K562 (cell line): ENCODE measurements around the gene PITPNC1. TPM values are rescaled to one million over a fixed set of nuclear protein-coding genes. Genes with fewer than 3 reads are reported as not detected.

Experiments used
- ATAC-seq: fragments of 200-7000 bp; cut with Tn5 transposase; 3 replicates; pipeline ENCODE4 v1.9.1; 2020; ENCODE audit warnings: moderate library complexity
- BruUV-seq: library from RNA; stranded (reverse); fragments of 400-500 nt; replicated peaks from 2 replicates; lab custom pipeline; 2021; lab: Mats Ljungman, UMichigan
- CTCF ChIA-PET: fragments of 300-600 bp; formaldehyde crosslinking; extraction: SDS; loops from one replicate; lab custom pipeline; 2021; ENCODE audit warnings: low intra/inter-chr PET ratio; lab: Yijun Ruan, JAX
- POLR2A ChIA-PET: fragments of 300-600, 350-650 bp; sonication (Branson Sonifier 250); formaldehyde crosslinking; extraction: SDS; loops from one replicate; lab custom pipeline; 2021; ENCODE audit warnings: antibody characterized with exemption, inconsistent platforms; lab: Yijun Ruan, JAX
- DNase-seq, 4 experiments: peaks; one replicate each; pipeline versions ENCODE4 v3.0.0 to v3.0.0-alpha.2; 2011 to 2018; ENCODE audit warnings: low spot score in 3 of 4, mixed read lengths in 3 of 4; ENCODE audit errors: extremely low read depth in 1 of 4
- FAIRE-seq: peaks from 2 replicates; lab custom pipeline; 2011; peaks lifted over from hg19 to GRCh38; lab: Jason Lieb, UNC
- H2AFZ ChIP-seq: 2 replicates; pipeline ENCODE4 v1.6.0; 2011; ENCODE audit warnings: low read depth, low read length, control low read depth, inconsistent platforms
- H3K27ac ChIP-seq: fragments of 200-600 bp; 3 replicates; pipeline ENCODE4 v1.8.0; 2011; ENCODE audit warnings: low read depth, mild to moderate bottlenecking, control low read depth, inconsistent platforms, low read length, moderate library complexity, mixed read lengths; ENCODE audit errors: extremely low read depth
- H3K27me3 ChIP-seq, 2 experiments: fragments of 300-600 bp in 1 of 2; 2 replicates in 1 of 2; 3 replicates in 1 of 2; pipeline versions ENCODE4 v1.6.0 to v1.8.0; 2011; ENCODE audit warnings: inconsistent platforms in 2 of 2, low read length in 2 of 2, mild to moderate bottlenecking in 1 of 2, mixed read lengths in 1 of 2, moderate library complexity in 1 of 2; ENCODE audit not compliant: control insufficient read depth in 2 of 2, insufficient read depth in 2 of 2
- H3K36me3 ChIP-seq: fragments of 300-600 bp; 3 replicates; pipeline ENCODE4 v1.8.0; 2011; ENCODE audit warnings: mild to moderate bottlenecking, low read length, inconsistent platforms; ENCODE audit not compliant: control insufficient read depth, insufficient read depth
- H3K4me1 ChIP-seq, 2 experiments: fragments of 200-600 bp in 1 of 2; replicated peaks in 1 of 2; 2 replicates in 1 of 2; 3 replicates in 1 of 2; pipeline versions ENCODE4 v1.5.1 to v1.8.0; 2011; ENCODE audit warnings: inconsistent platforms in 2 of 2, low read length in 2 of 2, mild to moderate bottlenecking in 1 of 2, mixed read lengths in 1 of 2, moderate library complexity in 1 of 2; ENCODE audit not compliant: control insufficient read depth in 2 of 2, insufficient read depth in 2 of 2
- H3K4me2 ChIP-seq: 2 replicates; pipeline ENCODE4 v1.6.1; 2011; ENCODE audit warnings: low read length, control low read depth, inconsistent platforms, mixed read lengths; ENCODE audit not compliant: insufficient read depth
- H3K4me3 ChIP-seq: fragments of 200-600 bp; sonication (generic), shearing (Covaris generic); 2 replicates; pipeline ENCODE4 v1.5.1; 2016; ENCODE audit warnings: control low read depth, inconsistent platforms
- H3K79me2 ChIP-seq: fragments of 200-600 bp; 3 replicates; pipeline ENCODE4 v1.8.0; 2011; ENCODE audit warnings: low read length, inconsistent platforms; ENCODE audit not compliant: control insufficient read depth, insufficient read depth
- H3K9ac ChIP-seq, 2 experiments: 2 replicates each; pipeline versions ENCODE4 v1.6.0 to v1.6.1; 2011; ENCODE audit warnings: low read depth in 2 of 2, low read length in 2 of 2, control low read depth in 1 of 2, inconsistent platforms in 1 of 2, mild to moderate bottlenecking in 1 of 2, mixed read lengths in 1 of 2; ENCODE audit not compliant: insufficient read depth in 1 of 2
- H3K9me1 ChIP-seq: one replicate; pipeline ENCODE4 v1.6.0; 2011; ENCODE audit warnings: inconsistent platforms, mild to moderate bottlenecking, low read length, moderate library complexity; ENCODE audit not compliant: control insufficient read depth, insufficient read depth
- H3K9me3 ChIP-seq: replicated peaks from 2 replicates; pipeline ENCODE4 v1.5.1; 2011; ENCODE audit warnings: low read depth, low read length, inconsistent platforms; ENCODE audit not compliant: control insufficient read depth, insufficient read depth
- H4K20me1 ChIP-seq: replicated peaks from 2 replicates; pipeline ENCODE4 v1.6.1; 2011; ENCODE audit warnings: low read length, inconsistent platforms, mixed read lengths; ENCODE audit not compliant: control insufficient read depth, insufficient read depth
- ARID3B ChIP-seq: fragments of 250-450 bp; sonication (Bioruptor Pico); IDR thresholded peaks from 2 replicates; pipeline ENCODE4 v1.4.0; 2020; ENCODE audit warnings: borderline replicate concordance
- DMBX1 ChIP-seq: fragments of 250-450 bp; sonication (Bioruptor Pico); IDR thresholded peaks from 2 replicates; pipeline ENCODE4 v1.8.0; 2022; ENCODE audit warnings: inconsistent platforms, mild to moderate bottlenecking, moderate library complexity, borderline replicate concordance
- E2F3 ChIP-seq: fragments of 250-450 bp; sonication (Bioruptor Pico); IDR thresholded peaks from 2 replicates; pipeline ENCODE4 v1.4.0; 2020; ENCODE audit warnings: mild to moderate bottlenecking
- ELK3 ChIP-seq: fragments of 450-650 bp; formaldehyde crosslinking; IDR thresholded peaks from 2 replicates; pipeline ENCODE4 v1.4.0; 2020; ENCODE audit warnings: mild to moderate bottlenecking
- FOXP4 ChIP-seq: sonication (generic); formaldehyde crosslinking; IDR thresholded peaks from 2 replicates; pipeline ENCODE4 v1.8.0; 2022; ENCODE audit warnings: mild to moderate bottlenecking, missing genetic modification reagents, borderline replicate concordance
- GATAD2A ChIP-seq: fragments of 450-650 bp; IDR thresholded peaks from 2 replicates; pipeline ENCODE4 v1.6.1; 2017
- IRF2 ChIP-seq: sonication (generic); formaldehyde crosslinking; IDR thresholded peaks from 2 replicates; pipeline ENCODE4 v1.8.1; 2022; ENCODE audit warnings: mild to moderate bottlenecking, missing genetic modification reagents
- KAT8 ChIP-seq: fragments of 450-650 bp; IDR thresholded peaks from 2 replicates; pipeline ENCODE4 v1.6.1; 2016; ENCODE audit warnings: low read depth, mild to moderate bottlenecking
- KHSRP ChIP-seq: fragments of 450-650 bp; IDR thresholded peaks from 2 replicates; pipeline ENCODE4 v1.6.1; 2017
- LEF1 ChIP-seq: fragments of 450-650 bp; IDR thresholded peaks from 2 replicates; pipeline ENCODE4 v1.6.1; 2016; ENCODE audit warnings: mild to moderate bottlenecking
- SIN3B ChIP-seq: fragments of 450-650 bp; IDR thresholded peaks from 2 replicates; pipeline ENCODE4 v1.6.1; 2017; ENCODE audit warnings: low read depth, mild to moderate bottlenecking, moderate library complexity
- TARDBP ChIP-seq: fragments of 450-650 bp; IDR thresholded peaks from 2 replicates; pipeline ENCODE4 v1.6.1; 2016
- TCF7L2 ChIP-seq: fragments of 150-350 bp; IDR thresholded peaks from 2 replicates; pipeline ENCODE4 v1.6.1; 2016; ENCODE audit warnings: low read depth, mild to moderate bottlenecking, low read length, moderate library complexity
- TEAD1 ChIP-seq, 2 experiments: fragments of 450-650 bp in 1 of 2; sonication (generic) in 1 of 2; formaldehyde crosslinking; IDR thresholded peaks; 2 replicates each; pipeline versions ENCODE4 v1.4.0 to v1.8.0; 2020 to 2022; ENCODE audit warnings: mild to moderate bottlenecking in 2 of 2, missing genetic modification reagents in 1 of 2
- ZNF280B ChIP-seq: fragments of 250-450 bp; sonication (Bioruptor Pico); IDR thresholded peaks from 2 replicates; pipeline ENCODE4 v1.5.1; 2021; ENCODE audit warnings: mild to moderate bottlenecking
- ZNF589 ChIP-seq: fragments of 200-800 bp; sonication (Bioruptor generic); IDR thresholded peaks from 2 replicates; pipeline ENCODE4 v1.6.1; 2016; ENCODE audit warnings: low read depth, missing genetic modification characterization, missing compliant biosample characterization
- WGBS: fragments of 100-300 bp; shearing (Covaris generic); methylation state at CpG from one replicate; pipeline ENCODE4 v1.1.6; 2016; ENCODE audit warnings: low coverage, mixed read lengths; ENCODE audit not compliant: insufficient coverage; ENCODE audit errors: missing lambda C conversion rate; 5-methylcytosine and 5-hydroxymethylcytosine counted together
- in situ Hi-C: fragments of 300-500 bp; cut with MboI; formaldehyde crosslinking; loops from 4 replicates; pipeline ENCODE4 v1.15.0; 2018; ENCODE audit warnings: inconsistent platforms, mixed read lengths
- intact Hi-C: fragments of 100-400 bp; cut with micrococcal nuclease; formaldehyde crosslinking; loops from 2 replicates; pipeline ENCODE4 v1.14.2; 2022
- polyA plus RNA-seq, 8 experiments: library from polyadenylated mRNA; depleted of rRNA in 4 of 8; stranded (reverse) in 5 of 8; unstranded in 3 of 8; fragments of >200 nt; fragmentation: Nextera tagmentation in 2 of 8; fragmentation: Illumina TruSeq in 1 of 8; extraction: Ambion mirVana in 2 of 8; extraction: Trizol in 1 of 8; gene quantifications; 2 replicates each; pipeline versions ENCODE4 v1.2.1 to v1.2.3, GENCODE V29; 2011 to 2014; ENCODE audit warnings: inconsistent platforms in 1 of 8, missing spikeins in 1 of 8
- total RNA-seq, 7 experiments: library from RNA; depleted of rRNA in 6 of 7; stranded (reverse); fragments of >200 nt in 6 of 7; fragmentation: Illumina TruSeq in 2 of 7; extraction: Trizol in 2 of 7; gene quantifications; 2 replicates each; pipeline versions ENCODE4 v1.2.1 to v1.2.3, GENCODE V29; 2011 to 2021; ENCODE audit warnings: low replicate concordance in 1 of 7

PITPNC1 gene
- total and polyA plus RNA-seq, 9 of the 15 experiments (the other 6 are each of a cell fraction or from before 2014, with no cell fraction given): 0.11 to 1.1 (median 0.65) TPM

- peak; percentile 98 for FAIRE-seq
- TF ChIP-seq TARDBP (no peak), ZNF589 (CRISPR knock-in tag) (peak; percentile 10; the same call in 1 of the 2 replicates), KHSRP (no peak), KAT8 (no peak; the same call in 1 of the 2 replicates), FOXP4 (CRISPR knock-in tag) (no peak), E2F3 (CRISPR knock-in tag) (no peak), GATAD2A (no peak), LEF1 (peak; percentile 19; the same call in 1 of the 2 replicates), ARID3B (no peak), SIN3B (peak; percentile 94), ELK3 (CRISPR knock-in tag) (no peak), ZNF280B (CRISPR knock-in tag) (no peak), TCF7L2 (no peak), DMBX1 (CRISPR knock-in tag) (no peak), TEAD1 (CRISPR knock-in tag; IDR thresholded peaks at IDR 0.05) (peak in 1 of 2 experiments; percentile 19; a peak in 1 of 4 replicates), IRF2 (CRISPR knock-in tag) (no peak)
These were observed 340.7 kb downstream of the PITPNC1 start, which contains the start of gene NOL11 for GRCh38 chr17:67717624-67718324. TSS of gene NOL11 (plus strand) at chr17:67717936. CDS start at chr17:67717948, 12 bp downstream.

More at GRCh38 chr17:67717624-67718324, 340.7 kb downstream of the PITPNC1 start, which contains the start of gene NOL11:
- peak within 1 kb of the TSS; percentile 90 for H3K27ac ChIP-seq
- H4K20me1 ChIP-seq: no peaks in the 10 kb centered on the region; the same call in 1 of the 2 replicates
- intact Hi-C loops: loop anchor here (1.0 kb wide), 2 partner anchors 62 to 108 kb away; partner anchors contain the start of gene BPTF
- H3K79me2 ChIP-seq: peaks cover 50% of the 10 kb centered on the region
- H3K9me3 ChIP-seq: peaks cover 4% of the 10 kb centered on the region; the same call in 1 of the 2 replicates
- H3K9ac ChIP-seq: peak within 1 kb of the TSS; percentile 95 to 100
- H3K36me3 ChIP-seq: peaks cover 34% of the 10 kb centered on the region
- ChIA-PET CTCF (interaction anchor here (0.7 to 1.6 kb wide), 2 partner anchors 107 to 108 kb away, joined by 7 to 9 read pairs; partner anchors contain the start of gene BPTF), POLR2A (interaction anchor here (0.7 to 2.8 kb wide), 13 partner anchors 9 to 353 kb away, joined by 3 to 15 read pairs (median 4); no protein-coding TSS in a partner anchor)
- H3K4me1 ChIP-seq: 0 out of 5 replicates have a peak, but pooled peaks cover 0 to 5% of the 10 kb centered on the region in 2 experiments
- peak within 1 kb of the TSS; percentile 96 for H3K4me2 ChIP-seq
- under 1% methylated on average over 49 of the region's 49 CpGs for WGBS
- in situ Hi-C loops: no loop called here
- TSS peak; percentile 85 for BruUV-seq
- H3K4me3 ChIP-seq: peak within 1 kb of the TSS; percentile 75
- no peaks in the 10 kb centered on the region for H3K9me1 ChIP-seq
- peak within 1 kb of the TSS; percentile 97 for H2AFZ ChIP-seq
- H3K27me3 ChIP-seq: no peaks in the 10 kb centered on the region
- peak; percentile 96 to 99 (median 97) for DNase-seq
- ATAC-seq: peak; percentile 98
